Esophagus squamous epithelium (tissue), 5 donors: ENCODE results near the gene WNT7B. TPM values are rescaled to one million over a fixed set of nuclear protein-coding genes. Genes with fewer than 3 reads are reported as not detected.
A peak's percentile ranks its signal among the peaks of the same experiment; 100 is the strongest.

ENCODE experiments used
- DNase-seq: peaks from one replicate; lab custom pipeline; 2025; lab: John Stamatoyannopoulos, UW
- H3K27ac ChIP-seq, 4 donors: fragments of 200-600 bp; sonication (generic); one replicate each; pipeline ENCODE4 v1.5.1; 2016 to 2019; ENCODE audit warnings: mild to moderate bottlenecking in 1 of 4
- H3K27me3 ChIP-seq, 4 donors: fragments of 200-600 bp; sonication (generic); 1 replicate in 3 of 4; 2 replicates in 1 of 4; pipeline versions ENCODE4 v1.5.1 to v1.6.0; 2017 to 2021; ENCODE audit warnings: antibody characterized with exemption in 1 of 4
- H3K36me3 ChIP-seq, 3 donors: fragments of 200-600 bp; sonication (generic); one replicate each; pipeline ENCODE4 v1.5.1; 2016 to 2019
- H3K4me1 ChIP-seq, 3 donors: fragments of 200-600 bp; sonication (generic); one replicate each; pipeline ENCODE4 v1.5.1; 2017 to 2019
- H3K4me3 ChIP-seq, 4 donors: fragments of 200-600 bp; sonication (generic); 1 replicate in 3 of 4; 2 replicates in 1 of 4; pipeline ENCODE4 v1.5.1; 2016 to 2019; ENCODE audit warnings: mild to moderate bottlenecking in 2 of 4, moderate library complexity in 1 of 4
- H3K9me3 ChIP-seq, 3 donors: fragments of 200-600 bp; sonication (generic); one replicate each; pipeline ENCODE4 v1.5.1; 2016 to 2019
- CTCF ChIP-seq, 6 experiments: fragments of 450-650 bp in 4 of 6; fragments of 200-600 bp in 2 of 6; sonication (generic) in 2 of 6; IDR thresholded peaks; one replicate each; pipeline ENCODE4 v1.5.1; 2016 to 2019; ENCODE audit warnings: antibody characterized with exemption in 6 of 6, mild to moderate bottlenecking in 4 of 6, moderate library complexity in 4 of 6
- POLR2A ChIP-seq, 4 donors: fragments of 450-650 bp; IDR thresholded peaks; one replicate each; pipeline ENCODE4 v1.6.1; 2017; ENCODE audit warnings: antibody characterized with exemption in 4 of 4, mild to moderate bottlenecking in 4 of 4, moderate library complexity in 3 of 4
- WGBS, 2 donors: methylation state at CpG; one replicate each; pipeline ENCODE4 v1.1.5; 2018; 5-methylcytosine and 5-hydroxymethylcytosine counted together
- intact Hi-C: fragments of 100-400 bp; cut with DNase I; formaldehyde crosslinking; loops from one replicate; pipeline ENCODE4 v1.15.0; 2022
- total RNA-seq, 4 donors: library from RNA; depleted of rRNA; stranded (reverse); fragments of >200 nt; gene quantifications; one replicate each; pipeline ENCODE4 v1.1.0, GENCODE V29; 2016
- donor health status: DM: yes; HTN: yes; CAD: no.

Gene WNT7B
- total RNA-seq, 4 donors from 2014 or later: 10.6 to 27.0 (median 16.1) TPM

DNA sequence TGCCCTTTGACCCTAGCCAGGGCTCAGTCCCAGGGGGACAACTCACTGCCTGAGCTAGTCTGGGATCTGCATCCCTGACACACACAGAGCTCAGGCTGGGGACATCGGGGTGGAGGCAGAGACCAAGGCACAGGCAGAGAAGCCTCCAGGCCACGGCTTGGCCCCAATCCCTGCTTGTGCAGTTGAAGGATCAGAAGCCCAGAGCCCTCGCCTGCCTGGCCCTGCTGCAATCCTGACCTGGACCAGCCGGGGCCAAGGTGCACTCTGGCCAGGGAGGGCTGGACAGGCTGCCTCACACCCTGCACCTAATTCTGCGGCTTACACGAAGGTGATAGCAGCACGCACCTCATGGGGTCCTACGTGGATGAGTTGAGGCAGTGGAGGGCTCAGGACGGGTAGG, 34.6 kb downstream of the WNT7B start:
- Histone ChIP-seq H3K4me1 (peaks cover 7 to 31% (median 18%) of the 10 kb centered on the region in 3 donors), H3K9me3 (no peaks in the 10 kb centered on the region), H3K27me3 (no peaks in the 10 kb centered on the region), H3K27ac (peak overlapping the region in 1 of 4 donors; percentile 18), H3K4me3 (no peak overlapping the region), H3K36me3 (no peaks in the 10 kb centered on the region)
- intact Hi-C loops: no loop called here
- TF ChIP-seq CTCF (IDR thresholded peaks at IDR 0.05) (no peak), POLR2A (IDR thresholded peaks at IDR 0.05) (no peak)
- no peak for DNase-seq
- WGBS, 2 donors: 60 to 86% methylated on average over 2 to 5 of the region's 9 CpGs

GRCh38 chr22:45938913-45939312, 38.0 kb downstream of the WNT7B start:
- intact Hi-C loops: no loop called here
- Histone ChIP-seq H3K27ac (no peak overlapping the region), H3K4me1 (peaks cover 21 to 40% (median 28%) of the 10 kb centered on the region in 3 donors), H3K36me3 (no peaks in the 10 kb centered on the region), H3K27me3 (peaks cover 0 to 22% (median 0%) of the 10 kb centered on the region in 4 donors), H3K9me3 (no peaks in the 10 kb centered on the region), H3K4me3 (no peak overlapping the region)
- TF ChIP-seq POLR2A (IDR thresholded peaks at IDR 0.05) (no peak), CTCF (IDR thresholded peaks at IDR 0.05) (no peak)
- DNase-seq: no peak
- 79 to 86% methylated on average over 3 of the region's 3 CpGs for WGBS, 2 donors

- Histone ChIP-seq H3K36me3 (no peaks in the 10 kb centered on the region), H3K4me1 (peaks cover 14 to 34% (median 20%) of the 10 kb centered on the region in 3 donors), H3K9me3 (no peaks in the 10 kb centered on the region), H3K27ac (no peak overlapping the region), H3K27me3 (peaks cover 0 to 32% (median 0%) of the 10 kb centered on the region in 4 donors), H3K4me3 (no peak overlapping the region)
- WGBS, 2 donors: 83 to 91% methylated on average over 8 of the region's 8 CpGs
- intact Hi-C loops: no loop called here
- no peak for DNase-seq
- no peak for TF ChIP-seq CTCF (IDR thresholded peaks at IDR 0.05)
- no peak for TF ChIP-seq POLR2A (IDR thresholded peaks at IDR 0.05)
Observed at GRCh38 chr22:45937960-45938359, 39.0 kb downstream of the WNT7B start.

DNA sequence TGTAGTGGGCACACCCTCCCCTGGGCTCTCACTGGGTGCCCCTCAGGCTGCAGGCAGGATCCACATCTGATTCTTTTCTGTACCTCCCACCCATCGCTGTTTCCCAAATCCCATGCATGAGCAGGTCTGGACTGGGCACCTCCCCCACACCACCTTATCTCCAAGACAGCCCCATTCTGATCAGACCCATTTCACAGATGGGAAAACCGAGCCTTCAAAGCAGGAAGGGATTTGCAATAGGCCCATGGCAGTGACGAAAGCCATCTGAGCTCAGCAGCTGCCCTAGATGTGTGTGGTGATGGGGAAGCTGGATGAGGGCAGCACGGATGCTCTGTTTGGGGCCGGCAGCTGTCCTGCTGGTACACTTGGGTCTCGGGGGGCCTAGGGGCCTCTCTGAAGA, 41.4 kb downstream of the WNT7B start:
- WGBS, 2 donors: 38 to 60% methylated on average over 1 of the region's 6 CpGs

More for the DNA sequence above, 41.4 kb downstream of the WNT7B start:
- H3K4me3 ChIP-seq: no peak overlapping the region
- H3K4me1 ChIP-seq: peaks cover 12 to 21% (median 14%) of the 10 kb centered on the region in 3 donors
- H3K27ac ChIP-seq: no peak overlapping the region
- peaks cover 0 to 6% (median 0%) of the 10 kb centered on the region in 3 donors for H3K36me3 ChIP-seq
- DNase-seq: no peak
- TF ChIP-seq POLR2A (IDR thresholded peaks at IDR 0.05) (no peak), CTCF (IDR thresholded peaks at IDR 0.05) (no peak)
- H3K27me3 ChIP-seq: peaks cover 0 to 56% (median 0%) of the 10 kb centered on the region in 4 donors
- intact Hi-C loops: no loop called here
- no peaks in the 10 kb centered on the region for H3K9me3 ChIP-seq
